B cell (primary cell): Measurements from ENCODE around the gene EBLN1.

Experiments
- EZH2 ChIP-seq: IDR thresholded peaks from 2 replicates; pipeline ENCODE4 v1.6.1; 2012; ENCODE audit warnings: borderline replicate concordance, low read depth, mild to moderate bottlenecking, moderate library complexity, low read length; ENCODE audit not compliant: insufficient read depth, poor library complexity, severe bottlenecking
- TF ChIP-seq, protein P1 (sequence below): fragments of 200-600 bp; IDR thresholded peaks from one replicate; pipeline ENCODE4 v1.8.0; 2022; ENCODE audit warnings: antibody characterized with exemption, mild to moderate bottlenecking

DNA sequence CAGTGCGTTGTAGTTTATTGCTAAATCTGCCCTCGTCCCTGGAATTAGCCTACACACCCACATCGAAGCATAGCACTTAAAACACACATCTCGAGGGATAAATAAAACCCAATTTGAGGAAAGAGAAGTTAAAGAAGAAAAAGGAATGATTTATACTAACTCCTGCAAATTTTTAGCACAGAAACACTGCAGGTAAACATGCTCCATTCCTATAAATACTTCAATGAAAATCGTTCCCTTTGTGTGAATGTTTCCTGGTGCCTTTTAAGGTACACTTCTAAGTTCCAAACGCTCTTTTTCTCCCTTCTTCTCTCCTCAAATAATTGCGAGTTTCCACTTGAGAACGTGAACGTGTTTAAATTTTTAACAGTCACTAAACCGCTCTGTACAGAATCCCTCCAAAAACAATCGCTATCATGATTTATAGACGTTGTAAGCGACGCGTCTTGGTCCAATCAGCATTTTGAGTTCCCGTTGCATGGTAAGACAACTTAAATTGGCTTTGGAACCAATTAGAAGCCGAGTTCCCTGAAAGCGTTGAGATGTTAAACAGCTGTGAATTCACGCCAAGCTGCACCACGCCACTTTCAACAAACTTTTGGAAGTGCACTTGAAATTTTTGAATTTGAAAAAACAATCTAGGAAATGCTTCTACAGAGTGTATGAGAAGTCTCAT, 12.5 kb upstream of the EBLN1 start:
- TF ChIP-seq, protein P1, sequence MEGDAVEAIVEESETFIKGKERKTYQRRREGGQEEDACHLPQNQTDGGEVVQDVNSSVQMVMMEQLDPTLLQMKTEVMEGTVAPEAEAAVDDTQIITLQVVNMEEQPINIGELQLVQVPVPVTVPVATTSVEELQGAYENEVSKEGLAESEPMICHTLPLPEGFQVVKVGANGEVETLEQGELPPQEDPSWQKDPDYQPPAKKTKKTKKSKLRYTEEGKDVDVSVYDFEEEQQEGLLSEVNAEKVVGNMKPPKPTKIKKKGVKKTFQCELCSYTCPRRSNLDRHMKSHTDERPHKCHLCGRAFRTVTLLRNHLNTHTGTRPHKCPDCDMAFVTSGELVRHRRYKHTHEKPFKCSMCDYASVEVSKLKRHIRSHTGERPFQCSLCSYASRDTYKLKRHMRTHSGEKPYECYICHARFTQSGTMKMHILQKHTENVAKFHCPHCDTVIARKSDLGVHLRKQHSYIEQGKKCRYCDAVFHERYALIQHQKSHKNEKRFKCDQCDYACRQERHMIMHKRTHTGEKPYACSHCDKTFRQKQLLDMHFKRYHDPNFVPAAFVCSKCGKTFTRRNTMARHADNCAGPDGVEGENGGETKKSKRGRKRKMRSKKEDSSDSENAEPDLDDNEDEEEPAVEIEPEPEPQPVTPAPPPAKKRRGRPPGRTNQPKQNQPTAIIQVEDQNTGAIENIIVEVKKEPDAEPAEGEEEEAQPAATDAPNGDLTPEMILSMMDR, result no peak
- TF ChIP-seq EZH2, result no peak
